ENCODE results near the gene C7orf33. TPM values are rescaled to one million over a fixed set of nuclear protein-coding genes. Genes with fewer than 3 reads are reported as not detected.

Gene C7orf33
- total and polyA plus RNA-seq, 9 of the 15 experiments (the other 6 are each of a cell fraction or from before 2014, with no cell fraction given): 0.04 TPM; not detected in 8

- TF ChIP-seq REST (IDR thresholded peaks at IDR 0.05; ENCODE audit: borderline replicate concordance): peak; percentile 79; the same call in 1 of the 2 replicates
- no peak for TF ChIP-seq REST (CRISPR knock-in tag; IDR thresholded peaks at IDR 0.05; ENCODE audit: low read depth)
- TF ChIP-seq PRPF4 (IDR thresholded peaks at IDR 0.05; ENCODE audit: insufficient read depth, low read depth, low read length, poor library complexity, severe bottlenecking): no peak
- TF ChIP-seq ZNF280B (CRISPR knock-in tag; IDR thresholded peaks at IDR 0.05): no peak
- TF ChIP-seq GATAD2B (IDR thresholded peaks at IDR 0.05; ENCODE audit: borderline replicate concordance): no peak
- no peak for TF ChIP-seq BRF2 (IDR thresholded peaks at IDR 0.05; ENCODE audit: borderline replicate concordance, insufficient read depth, insufficient read length)
- TF ChIP-seq HNRNPUL1 (IDR thresholded peaks at IDR 0.05; ENCODE audit: low read length): no peak
- no peak for TF ChIP-seq PHF8 (IDR thresholded peaks at IDR 0.05; ENCODE audit: borderline replicate concordance, low read length)
- peak; percentile 99 for TF ChIP-seq ESRRA (IDR thresholded peaks at IDR 0.05; ENCODE audit: borderline replicate concordance, low read depth)
Observed at GRCh38 chr7:148575640-148576411, 14.7 kb upstream of the C7orf33 start (continued).
